Measurements from ENCODE around the gene GALNS. TPM values are rescaled to one million over a fixed set of nuclear protein-coding genes. Genes with fewer than 3 reads are reported as not detected.
"Not testable (repeated sequence)": the region's sequence is repeated elsewhere in the genome, so short reads cannot be mapped to it uniquely, and the experiment has no call there.

Gene GALNS
- polyA plus RNA-seq, 12 donors: 11.2 to 35.2 (median 18.8) TPM; not detected in 1

DNA sequence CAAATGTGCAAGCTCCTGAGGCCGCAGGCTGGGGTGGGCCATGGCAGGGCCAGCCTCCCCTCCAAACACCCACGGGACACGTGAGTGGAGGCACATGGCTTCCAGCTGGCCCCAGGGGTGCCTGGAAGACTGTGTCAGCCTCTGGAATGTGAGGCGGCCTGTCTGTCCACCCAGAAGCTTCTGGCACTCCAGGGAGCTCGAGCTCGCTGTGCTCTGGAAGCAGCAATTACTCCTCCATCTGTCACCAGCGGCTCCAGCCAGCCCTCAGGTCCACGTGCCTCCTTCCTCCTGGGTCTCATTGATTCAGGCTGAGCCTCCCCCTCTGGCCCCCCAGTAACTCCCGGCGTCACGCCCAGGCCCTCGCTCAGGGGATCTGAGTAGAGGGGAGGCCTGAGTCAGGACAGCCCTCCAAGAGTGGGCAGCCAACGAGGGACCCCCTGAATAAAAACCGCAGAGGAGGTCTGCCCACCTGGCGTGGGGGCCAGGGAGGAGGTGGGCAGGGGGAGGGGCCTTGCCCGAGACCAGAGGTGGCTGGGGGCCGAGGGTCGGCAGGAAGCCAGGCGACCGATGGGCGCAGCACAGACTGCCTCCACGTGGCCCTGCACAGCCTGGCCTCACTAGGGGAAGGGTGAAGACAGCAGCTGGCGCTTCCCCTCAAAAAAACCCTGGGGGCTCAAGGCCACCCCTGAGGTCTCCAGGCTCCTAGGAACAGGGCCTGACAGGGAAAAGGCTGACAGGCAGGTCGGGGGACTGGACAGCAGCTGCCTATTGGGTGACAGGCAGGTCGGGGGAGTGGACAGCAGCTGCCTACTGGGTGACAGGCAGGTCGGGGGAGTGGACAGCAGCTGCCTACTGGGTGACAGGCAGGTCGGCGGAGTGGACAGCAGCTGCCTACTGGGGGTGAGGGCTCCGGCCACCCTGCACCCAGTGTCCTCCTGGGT lies 83.6 kb downstream of the GALNS start:
- peak; percentile 58 for DNase-seq

DNA sequence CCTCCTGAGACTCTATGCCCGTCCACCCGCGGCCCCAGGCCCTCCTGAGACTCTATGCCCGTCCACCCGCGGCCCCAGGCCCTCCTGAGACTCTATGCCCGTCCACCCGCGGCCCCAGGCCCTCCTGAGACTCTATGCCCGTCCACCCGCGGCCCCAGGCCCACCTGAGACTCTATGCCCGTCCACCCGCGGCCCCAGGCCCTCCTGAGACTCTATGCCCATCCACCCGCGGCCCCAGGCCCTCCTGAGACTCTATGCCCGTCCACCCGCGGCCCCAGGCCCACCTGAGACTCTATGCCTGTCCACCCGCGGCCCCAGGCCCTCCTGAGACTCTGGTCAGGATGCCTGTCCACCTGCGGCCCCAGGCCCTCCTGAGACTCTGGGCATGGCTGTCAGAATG lies 85.0 kb downstream of the GALNS start:
- not testable (repeated sequence) for DNase-seq

DNA sequence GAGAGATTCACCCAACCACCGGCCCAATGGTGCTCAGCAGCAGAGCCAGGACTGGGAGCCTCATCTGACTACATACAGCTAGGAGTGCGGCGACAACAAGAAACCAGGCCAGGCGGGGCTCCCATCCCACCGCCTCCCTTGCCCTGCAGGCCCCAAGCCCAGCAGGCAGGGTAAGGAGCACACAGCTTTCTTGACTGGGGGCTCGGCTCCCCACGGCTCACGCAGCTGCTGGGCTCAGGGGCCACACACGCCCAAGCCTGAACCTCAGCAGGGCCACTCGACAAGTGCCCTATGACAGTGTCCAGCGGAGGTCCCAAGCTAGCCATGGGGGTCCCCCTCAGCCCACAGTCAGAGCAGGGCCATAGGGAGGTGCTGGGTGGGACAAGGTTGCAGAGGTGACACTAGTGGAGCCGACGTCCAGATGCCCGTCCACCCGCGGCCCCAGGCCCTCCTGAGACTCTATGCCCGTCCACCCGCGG lies 85.4 kb downstream of the GALNS start:
- DNase-seq: no peak

DNA sequence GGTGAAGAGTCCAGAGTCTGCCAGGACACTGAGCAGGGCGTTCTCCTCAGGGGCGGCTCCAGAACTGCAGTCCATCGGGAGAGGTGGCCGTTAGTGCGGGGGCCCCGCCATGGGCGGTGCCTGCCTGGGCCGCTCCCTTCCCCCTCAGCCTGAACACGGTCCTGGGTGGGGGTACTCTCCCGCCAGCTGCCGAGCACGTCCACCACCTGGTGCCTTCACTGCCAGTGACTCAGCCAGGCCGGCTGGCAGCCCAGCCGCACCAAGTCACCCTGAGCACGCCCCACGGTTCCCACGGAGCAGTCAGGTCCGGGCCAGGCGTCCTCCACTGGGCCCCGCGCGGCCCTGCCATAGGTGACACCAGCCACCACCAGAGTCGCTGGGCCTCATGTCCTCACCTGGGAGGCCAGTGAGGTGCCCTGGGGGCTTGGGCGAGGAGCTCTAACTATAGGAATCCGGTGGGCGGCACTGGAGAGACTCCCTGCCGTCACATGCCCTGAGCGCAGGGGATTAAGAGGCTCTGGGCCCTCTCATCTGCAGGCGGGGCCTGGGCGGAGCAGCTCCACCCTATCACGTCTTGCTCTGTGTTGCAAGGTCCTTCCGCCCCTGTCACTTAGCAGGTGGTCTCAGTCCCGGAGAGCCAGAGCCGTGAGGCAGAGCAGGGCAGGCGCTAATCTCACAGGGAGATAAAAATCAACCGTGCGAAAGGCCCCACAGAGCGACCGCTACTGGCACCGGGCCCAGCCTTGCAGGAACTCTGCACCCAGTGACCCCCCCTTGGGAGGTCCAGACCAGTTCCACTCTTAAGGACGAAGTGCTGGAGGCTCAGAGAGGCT lies 86.1 kb downstream of the GALNS start:
- DNase-seq: no peak

DNA sequence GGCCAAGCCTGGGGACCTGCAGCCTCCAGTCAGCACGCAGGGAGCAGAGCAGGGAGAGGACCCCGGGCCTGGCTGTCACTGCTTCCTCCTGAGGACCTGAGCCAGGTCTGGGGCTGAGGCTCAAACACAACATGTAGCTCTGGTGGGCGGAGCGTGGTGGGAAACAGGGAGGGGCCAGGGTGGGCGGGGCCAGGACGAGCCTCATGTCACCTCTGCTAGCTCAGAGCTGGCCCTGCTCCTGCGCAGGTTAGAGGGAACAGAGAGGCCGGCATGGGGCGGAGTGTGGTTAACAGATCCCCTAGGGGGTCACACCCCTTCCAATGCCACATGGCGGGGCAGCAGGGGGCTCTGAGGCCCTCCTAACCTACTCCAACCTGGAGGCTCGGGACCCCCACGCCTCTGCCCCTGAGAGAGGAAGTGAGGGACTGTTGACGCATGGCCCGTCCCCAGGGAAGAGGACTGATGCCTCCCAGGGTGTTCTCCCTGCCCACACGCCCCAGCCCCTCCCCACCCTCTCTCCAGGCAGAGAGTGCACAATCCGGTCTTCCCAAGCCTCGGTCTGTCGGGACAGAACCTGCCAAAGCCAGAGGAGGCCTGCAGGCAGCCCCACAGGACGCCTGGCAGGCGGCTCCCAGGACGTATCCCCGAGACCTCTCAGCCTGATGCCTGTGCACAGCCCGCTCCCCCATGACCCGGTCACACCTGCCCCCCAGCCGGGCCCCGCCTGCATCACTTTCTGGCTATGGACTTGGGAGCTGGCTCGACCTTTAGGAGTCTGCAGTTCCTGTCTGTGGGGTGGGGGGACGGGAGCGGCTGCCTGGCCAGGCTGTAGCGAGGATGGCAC lies 86.9 kb downstream of the GALNS start:
- DNase-seq: no peak

DNA sequence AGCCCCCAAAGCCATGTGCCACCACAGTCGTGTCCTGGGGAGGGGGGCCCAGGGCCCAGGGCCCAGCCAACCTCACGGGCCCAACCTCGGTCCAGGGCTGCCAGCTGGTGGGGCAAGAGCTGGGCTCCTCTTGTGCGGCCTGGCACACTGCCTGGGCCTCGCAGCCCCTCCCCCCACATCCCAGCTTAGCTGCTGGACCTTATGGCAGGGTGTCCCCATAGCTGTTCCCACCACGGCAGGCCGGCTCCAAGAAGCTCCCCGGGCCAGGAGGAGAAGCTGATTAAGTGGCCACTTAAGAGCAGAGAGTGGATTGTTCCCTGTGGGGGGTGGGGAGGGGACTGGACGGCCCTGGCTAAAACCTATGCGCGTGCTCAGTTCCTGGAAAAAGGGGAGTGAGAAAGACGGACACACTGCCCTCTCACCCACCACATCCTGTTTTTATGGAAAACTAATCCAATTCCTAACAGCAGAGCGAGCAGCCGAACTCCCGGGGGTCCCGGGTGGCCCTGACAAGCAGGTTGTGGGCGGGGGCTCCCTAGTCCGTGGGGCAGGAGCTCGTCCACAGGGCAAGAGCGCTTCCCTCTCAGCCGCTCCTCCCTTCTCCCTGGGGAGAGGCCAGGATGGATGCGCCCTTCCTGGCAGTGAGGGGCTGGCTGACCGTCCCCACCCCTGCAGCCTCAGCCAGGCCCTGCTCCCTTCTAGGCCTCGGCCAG lies 88.5 kb downstream of the GALNS start:
- DNase-seq: no peak

DNA sequence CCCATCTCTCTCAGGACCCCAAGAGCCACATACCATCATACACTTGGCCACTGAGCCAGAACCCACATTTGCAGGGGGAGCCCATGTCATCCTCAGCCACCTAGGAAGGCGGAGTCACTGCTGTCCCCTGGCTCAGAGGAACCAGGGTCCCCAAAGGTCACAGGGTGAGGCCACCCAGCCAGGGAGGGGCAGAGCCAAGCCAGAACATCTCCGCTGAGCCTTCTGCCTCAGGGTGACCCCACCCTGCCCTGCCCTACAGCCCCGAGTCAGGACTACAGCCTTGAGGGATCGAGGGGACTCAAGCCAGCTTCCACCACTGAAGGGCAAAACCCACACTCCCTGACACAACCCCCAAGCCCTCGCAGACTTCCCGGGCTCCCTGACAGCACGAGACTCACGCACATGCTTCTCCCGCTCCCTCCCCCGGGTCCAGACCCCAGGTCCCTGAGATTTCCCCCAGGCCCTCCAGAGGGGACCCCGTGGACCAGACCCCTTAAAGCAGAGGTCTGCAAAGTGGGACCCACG lies 89.1 kb downstream of the GALNS start:
- DNase-seq: no peak

DNA sequence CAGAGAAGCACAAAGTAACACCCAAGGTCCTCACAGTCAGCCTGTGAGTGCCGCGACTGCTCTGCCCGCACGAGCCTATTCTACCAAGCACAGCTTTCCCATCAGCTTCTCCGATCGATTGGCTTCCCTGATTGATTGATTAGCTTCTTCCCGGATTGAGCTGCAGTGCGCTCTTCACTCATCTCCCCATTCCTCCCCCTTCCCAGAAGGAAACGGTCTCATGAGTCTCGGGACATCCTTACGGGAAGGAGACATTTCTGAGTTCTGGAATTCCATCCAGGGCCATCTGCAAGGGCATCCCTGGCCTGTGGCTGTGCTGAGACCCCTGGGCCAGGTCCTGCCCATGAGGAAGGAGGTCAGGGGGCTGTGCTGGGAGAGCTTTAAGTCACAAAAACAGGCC lies 89.8 kb downstream of the GALNS start:
- no peak for DNase-seq

DNA sequence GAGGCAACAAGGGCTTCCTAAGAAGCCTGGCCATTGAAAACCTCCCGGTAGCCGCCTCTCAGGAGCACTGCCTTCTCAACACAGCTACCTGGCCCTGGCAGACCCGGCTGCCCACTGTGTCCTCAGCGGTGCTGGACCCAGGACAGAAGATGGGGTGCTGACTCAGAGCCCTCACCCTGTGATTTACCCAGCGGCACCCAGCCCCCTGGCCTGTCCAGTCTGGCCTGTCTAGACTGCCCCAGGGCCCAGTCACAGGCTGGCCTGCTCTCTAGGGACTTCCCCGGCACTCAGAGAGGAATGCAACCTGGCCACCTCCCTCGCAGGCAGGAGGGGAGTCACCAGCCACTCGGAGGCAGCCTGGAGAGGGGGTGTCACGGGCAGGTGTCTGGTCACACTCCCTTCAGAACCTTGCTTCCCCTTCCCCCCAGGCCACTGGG lies 91.8 kb downstream of the GALNS start:
- DNase-seq: no peak

DNA sequence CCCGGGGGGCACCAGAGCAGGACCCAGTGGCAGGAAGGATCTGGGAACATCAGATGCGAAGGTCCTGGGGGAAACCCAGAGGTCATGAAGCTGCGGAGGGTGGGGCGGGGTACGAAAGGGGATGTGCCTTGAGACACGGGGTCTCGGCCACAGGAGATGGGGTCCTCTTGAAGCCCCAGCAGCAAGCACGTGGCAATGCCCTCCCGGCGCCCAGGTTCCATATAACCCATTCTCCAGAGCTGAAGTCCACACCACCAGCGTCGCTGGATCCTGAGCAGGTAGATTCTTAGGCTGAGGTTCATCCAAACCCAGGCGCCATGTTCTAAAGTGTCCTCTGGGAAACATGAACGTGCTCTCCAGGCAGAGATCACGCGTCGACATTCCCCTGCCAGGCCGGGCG lies 92.7 kb downstream of the GALNS start:
- no peak for DNase-seq

Other genes with a start within 250 kb of the GALNS start
- gene IL17C, start 218.4 kb downstream of the GALNS start, polyA plus RNA-seq (ENCODE audit: insufficient read length in 12 of 12): not detected
- gene CYBA, start 205.9 kb downstream of the GALNS start, polyA plus RNA-seq (ENCODE audit: insufficient read length in 12 of 12): 10 to 100 TPM in 11 of 12 donors, not detected in 1; 19.5 to 60.4 (median 30.6) TPM
- gene MVD, start 193.9 kb downstream of the GALNS start, polyA plus RNA-seq (ENCODE audit: insufficient read length in 12 of 12): 10 to 100 TPM in 11 of 12 donors, not detected in 1; 18.2 to 35.2 (median 24.3) TPM
- gene SNAI3, start 170.4 kb downstream of the GALNS start, polyA plus RNA-seq (ENCODE audit: insufficient read length in 12 of 12): 1 to 10 TPM in 10 of 12 donors, not detected in 2; 3.6 to 8.6 (median 6.6) TPM
- 10 to 100 TPM in 10 of 12 donors, not detected in 2; 11.5 to 26.9 (median 16.3) TPM for gene RNF166, start 150.5 kb downstream of the GALNS start, polyA plus RNA-seq (ENCODE audit: insufficient read length in 12 of 12)
- gene CTU2, start 150.4 kb downstream of the GALNS start, polyA plus RNA-seq (ENCODE audit: insufficient read length in 12 of 12): 10 to 100 TPM in 5 of 12 donors, 1 to 10 TPM in 5, not detected in 2; 8.5 to 13.1 (median 10.1) TPM
- 10 to 100 TPM in 11 of 12 donors, not detected in 1; 36.1 to 78.2 (median 48.2) TPM for gene PIEZO1, start 71.7 kb downstream of the GALNS start, polyA plus RNA-seq (ENCODE audit: insufficient read length in 12 of 12)
- gene CDT1, start 53.2 kb downstream of the GALNS start, polyA plus RNA-seq (ENCODE audit: insufficient read length in 12 of 12): 10 to 100 TPM in 3 of 12 donors, 1 to 10 TPM in 8, not detected in 1; 4.5 to 26.0 (median 6.3) TPM
- gene APRT, start 45.0 kb downstream of the GALNS start, polyA plus RNA-seq (ENCODE audit: insufficient read length in 12 of 12): 10 to 100 TPM in 11 of 12 donors, not detected in 1; 45.8 to 73.6 (median 56.0) TPM
- gene TRAPPC2L, start 180 bp upstream of the GALNS start, polyA plus RNA-seq (ENCODE audit: insufficient read length in 12 of 12): 10 to 100 TPM in 11 of 12 donors, not detected in 1; 30.6 to 57.5 (median 50.9) TPM
- gene PABPN1L, start 9.7 kb upstream of the GALNS start, polyA plus RNA-seq (ENCODE audit: insufficient read length in 12 of 12): under 1 TPM in 1 of 12 donors, not detected in 11; 0.47 TPM
- 10 to 100 TPM in 11 of 12 donors, not detected in 1; 11.6 to 27.0 (median 15.8) TPM for gene CBFA2T3, start 120.3 kb upstream of the GALNS start, polyA plus RNA-seq (ENCODE audit: insufficient read length in 12 of 12)
- gene ACSF3, start 236.9 kb upstream of the GALNS start, polyA plus RNA-seq (ENCODE audit: insufficient read length in 12 of 12): 10 to 100 TPM in 11 of 12 donors, not detected in 1; 12.6 to 31.8 (median 15.3) TPM

Data from muscle of arm (tissue), 12 donors.